ENCODE data around the gene SETBP1.

Gene SETBP1

DNA sequence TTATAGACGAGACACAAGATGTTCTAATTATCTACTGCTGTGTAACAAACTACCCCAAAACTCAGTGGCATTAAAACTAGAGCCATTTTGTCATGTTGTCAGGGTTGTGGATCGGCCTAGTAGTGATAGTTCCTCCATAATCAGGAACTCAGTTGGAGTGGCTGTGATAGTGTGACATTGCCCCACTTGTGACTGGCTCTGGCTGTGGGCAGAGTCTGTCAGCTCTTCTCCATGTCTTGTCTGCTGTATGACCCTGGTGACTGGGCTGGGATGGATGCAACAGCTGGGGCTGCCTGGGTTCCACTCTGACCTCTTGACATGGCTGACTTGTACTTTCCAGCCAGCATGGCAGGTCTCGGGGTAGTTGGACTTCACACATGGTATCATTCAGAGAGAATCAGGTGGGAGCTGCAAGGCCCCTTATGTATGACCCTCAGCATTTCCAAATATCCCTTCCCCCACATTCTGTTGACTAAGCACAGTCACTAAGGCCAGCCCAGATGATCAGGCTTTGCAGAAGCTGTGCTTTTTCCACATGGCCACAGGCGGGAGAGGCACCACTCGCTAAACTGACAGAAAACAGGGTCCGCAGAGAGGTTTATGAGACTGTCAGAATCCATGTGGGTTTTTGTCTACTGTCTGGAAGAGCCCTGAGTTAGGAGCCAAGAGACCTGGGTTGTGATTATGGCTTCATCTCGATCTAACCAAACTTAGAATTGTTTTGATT is 50.3 kb downstream of the SETBP1 start:
- no peak overlapping the region for H3K27ac ChIP-seq (ENCODE audit: insufficient read depth, low read depth, low read length, poor library complexity, severe bottlenecking)

DNA sequence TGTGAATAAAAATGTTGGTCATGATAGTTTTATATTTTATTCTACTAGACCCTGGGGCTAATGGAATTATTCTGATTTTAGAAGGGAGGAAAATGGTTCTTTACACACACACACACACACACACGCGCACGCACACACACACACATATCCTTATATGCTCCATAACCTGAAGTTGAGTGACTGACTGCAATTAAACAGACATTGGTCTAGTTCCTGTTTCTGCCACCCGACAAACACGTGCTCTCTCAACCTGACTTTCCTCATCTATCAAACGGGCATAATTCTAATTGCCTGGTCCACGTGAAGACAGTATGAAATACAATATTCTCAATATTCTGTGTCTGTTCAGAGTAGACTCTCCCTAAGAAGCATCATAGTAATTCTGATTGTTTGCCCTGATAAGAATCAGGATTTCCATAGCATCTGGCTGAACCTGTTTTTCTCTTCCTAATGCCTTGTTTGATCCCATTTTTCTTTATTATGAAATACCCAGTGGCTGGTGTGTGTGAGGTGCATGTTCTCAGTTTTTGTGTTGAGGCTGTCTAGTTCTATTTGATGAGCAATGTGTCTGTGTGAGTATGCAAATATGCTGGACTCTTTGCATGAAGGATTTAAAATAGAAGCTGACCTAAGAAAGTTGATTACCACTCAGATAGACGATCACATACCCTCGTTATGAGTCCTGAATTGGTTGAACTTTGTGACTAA is 51.0 kb downstream of the SETBP1 start:
- H3K36me3 ChIP-seq (ENCODE audit: control insufficient read depth, insufficient read depth, low read length): no peaks in the 10 kb centered on the region
- no peak overlapping the region for H3K27ac ChIP-seq (ENCODE audit: insufficient read depth, low read depth, low read length, poor library complexity, severe bottlenecking)
- H3K9me3 ChIP-seq (ENCODE audit: control insufficient read depth, low read length): no peaks in the 10 kb centered on the region
- 95 to 96% methylated on average over 9 of the region's 9 CpGs for WGBS, 2 experiments
- H3K4me1 ChIP-seq (ENCODE audit: control insufficient read depth, insufficient read depth, low read length): peaks cover 19% of the 10 kb centered on the region
- no peak overlapping the region for H3K4me3 ChIP-seq (ENCODE audit: insufficient read depth, low read depth, low read length)
- no peaks in the 10 kb centered on the region for H3K27me3 ChIP-seq (ENCODE audit: control insufficient read depth, insufficient read depth, low read length, poor library complexity, severe bottlenecking)

More for the DNA sequence above, 50.3 kb downstream of the SETBP1 start:
- WGBS, 2 experiments: 95 to 96% methylated on average over 6 to 7 of the region's 7 CpGs
- no peaks in the 10 kb centered on the region for H3K9me3 ChIP-seq (ENCODE audit: control insufficient read depth, low read length)
- H3K36me3 ChIP-seq (ENCODE audit: control insufficient read depth, insufficient read depth, low read length): no peaks in the 10 kb centered on the region
- H3K4me3 ChIP-seq (ENCODE audit: insufficient read depth, low read depth, low read length): no peak overlapping the region
- no peaks in the 10 kb centered on the region for H3K27me3 ChIP-seq (ENCODE audit: control insufficient read depth, insufficient read depth, low read length, poor library complexity, severe bottlenecking)
- H3K4me1 ChIP-seq (ENCODE audit: control insufficient read depth, insufficient read depth, low read length): peaks cover 19% of the 10 kb centered on the region

DNA sequence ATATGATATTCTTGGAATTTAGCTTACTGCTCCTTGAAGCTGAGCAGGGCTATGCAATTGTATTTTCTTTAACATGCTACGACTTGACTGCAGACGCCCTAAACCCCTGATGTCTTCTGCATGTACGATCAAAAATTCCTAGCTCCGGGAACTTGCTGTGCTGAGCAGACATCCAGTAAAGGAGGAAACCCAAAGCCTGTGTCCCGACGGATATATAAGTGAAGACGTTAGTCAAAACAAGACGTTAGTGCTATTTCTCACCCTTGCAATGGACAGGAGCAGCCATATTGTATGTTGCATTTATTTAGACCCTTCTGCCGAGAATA is 51.5 kb downstream of the SETBP1 start:
- H3K36me3 ChIP-seq (ENCODE audit: control insufficient read depth, insufficient read depth, low read length): no peaks in the 10 kb centered on the region
- H3K9me3 ChIP-seq (ENCODE audit: control insufficient read depth, low read length): no peaks in the 10 kb centered on the region
- H3K27me3 ChIP-seq (ENCODE audit: control insufficient read depth, insufficient read depth, low read length, poor library complexity, severe bottlenecking): no peaks in the 10 kb centered on the region
- WGBS, 2 experiments: 95 to 96% methylated on average over 9 of the region's 9 CpGs
- peaks cover 18% of the 10 kb centered on the region for H3K4me1 ChIP-seq (ENCODE audit: control insufficient read depth, insufficient read depth, low read length)
- no peak overlapping the region for H3K27ac ChIP-seq (ENCODE audit: insufficient read depth, low read depth, low read length, poor library complexity, severe bottlenecking)
- H3K4me3 ChIP-seq (ENCODE audit: insufficient read depth, low read depth, low read length): no peak overlapping the region

DNA sequence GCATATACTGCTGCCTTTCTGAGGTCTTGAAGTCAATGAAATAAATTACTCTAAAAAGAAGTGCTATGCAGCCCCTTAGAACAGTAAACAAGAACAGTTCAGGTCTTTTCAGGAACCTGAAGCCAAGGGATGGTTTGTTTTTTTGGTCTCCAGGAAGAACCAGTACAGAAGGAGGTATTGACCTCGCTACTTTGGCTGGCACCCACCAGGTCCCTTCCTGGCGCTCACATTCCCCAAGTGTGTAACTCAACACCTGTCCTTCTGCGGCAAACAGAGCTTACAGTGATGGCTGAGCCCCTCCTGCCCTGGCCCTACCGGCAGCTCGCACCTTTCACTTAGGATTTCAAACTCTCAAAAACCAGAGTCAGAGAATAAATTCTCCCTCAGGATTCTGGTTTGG is 51.9 kb downstream of the SETBP1 start:
- no peak overlapping the region for H3K4me3 ChIP-seq (ENCODE audit: insufficient read depth, low read depth, low read length)
- H3K27me3 ChIP-seq (ENCODE audit: control insufficient read depth, insufficient read depth, low read length, poor library complexity, severe bottlenecking): no peaks in the 10 kb centered on the region
- no peaks in the 10 kb centered on the region for H3K36me3 ChIP-seq (ENCODE audit: control insufficient read depth, insufficient read depth, low read length)
- no peak overlapping the region for H3K27ac ChIP-seq (ENCODE audit: insufficient read depth, low read depth, low read length, poor library complexity, severe bottlenecking)
- WGBS, 2 experiments: 86 to 90% methylated on average over 5 of the region's 5 CpGs
- peaks cover 14% of the 10 kb centered on the region for H3K4me1 ChIP-seq (ENCODE audit: control insufficient read depth, insufficient read depth, low read length)
- H3K9me3 ChIP-seq (ENCODE audit: control insufficient read depth, low read length): no peaks in the 10 kb centered on the region

DNA sequence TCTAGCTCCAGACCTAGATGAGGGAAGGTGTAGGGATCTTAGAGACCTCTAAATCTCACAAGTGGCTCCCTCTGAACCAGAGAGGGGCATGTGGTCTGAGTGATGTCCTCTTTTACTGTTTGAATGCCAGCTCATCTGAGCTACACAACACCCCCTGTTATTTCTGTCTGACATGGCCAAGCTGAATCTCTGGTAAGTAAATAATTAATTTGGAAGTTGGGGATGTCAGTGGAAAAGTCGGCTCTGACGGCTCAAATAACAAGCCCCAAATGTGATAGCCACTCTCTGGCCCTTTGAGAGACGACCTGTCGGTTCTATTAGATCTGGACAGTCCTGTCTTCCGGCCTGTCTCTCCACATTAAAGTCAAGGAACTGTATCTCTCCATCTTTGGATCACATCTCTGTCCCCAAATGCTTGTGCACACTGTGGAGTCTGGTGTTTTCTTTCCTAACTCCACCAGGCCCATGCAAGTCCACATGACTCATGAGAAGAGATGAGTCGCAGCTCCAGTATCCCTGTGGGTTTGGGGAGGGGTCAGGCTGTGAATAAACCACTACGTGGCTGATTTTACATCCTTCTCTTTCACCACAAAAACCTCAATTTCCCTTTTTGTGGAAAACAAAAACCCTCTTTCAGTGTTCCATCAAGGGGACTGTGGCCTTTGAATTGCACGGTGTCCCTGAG is 52.5 kb downstream of the SETBP1 start:
- H3K27ac ChIP-seq (ENCODE audit: insufficient read depth, low read depth, low read length, poor library complexity, severe bottlenecking): no peak overlapping the region
- WGBS, 2 experiments: 88 to 91% methylated on average over 8 of the region's 8 CpGs
- H3K4me1 ChIP-seq (ENCODE audit: control insufficient read depth, insufficient read depth, low read length): peaks cover 13% of the 10 kb centered on the region
- no peaks in the 10 kb centered on the region for H3K9me3 ChIP-seq (ENCODE audit: control insufficient read depth, low read length)
- H3K4me3 ChIP-seq (ENCODE audit: insufficient read depth, low read depth, low read length): no peak overlapping the region
- no peaks in the 10 kb centered on the region for H3K36me3 ChIP-seq (ENCODE audit: control insufficient read depth, insufficient read depth, low read length)
- H3K27me3 ChIP-seq (ENCODE audit: control insufficient read depth, insufficient read depth, low read length, poor library complexity, severe bottlenecking): no peaks in the 10 kb centered on the region

DNA sequence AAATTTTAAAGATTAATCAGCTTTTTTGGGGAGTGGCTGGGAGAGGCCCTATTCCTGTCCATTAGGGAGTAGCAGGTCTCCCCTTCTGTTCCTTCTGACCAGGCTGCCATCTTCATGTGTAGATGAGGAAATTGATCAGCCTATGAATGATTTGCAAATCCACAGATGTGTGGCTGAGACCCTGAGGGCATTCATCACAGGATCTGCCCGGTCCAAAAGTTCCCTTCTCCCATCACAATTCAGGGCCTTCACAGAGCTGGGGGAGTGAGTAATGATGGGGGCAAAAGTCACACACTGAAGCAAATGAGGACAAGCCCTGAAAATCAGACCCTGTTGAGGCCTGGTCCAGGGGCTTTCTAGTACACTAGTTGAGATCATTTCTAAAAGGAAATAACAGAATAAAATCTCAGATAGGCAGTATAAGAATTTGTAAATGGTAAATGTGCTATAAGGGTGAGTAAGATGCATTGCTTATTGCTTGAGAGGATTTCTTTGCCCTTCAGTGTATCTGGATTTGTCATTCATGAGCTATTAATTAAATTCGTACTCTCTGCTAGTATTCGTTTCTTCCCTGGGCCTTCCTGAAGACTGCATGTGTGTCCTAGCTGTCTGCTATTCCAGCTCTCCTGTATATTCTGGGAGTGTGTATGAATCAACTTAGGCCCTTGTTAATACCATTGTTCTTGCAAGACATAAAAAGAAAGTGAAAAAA is 53.2 kb downstream of the SETBP1 start:
- Histone ChIP-seq H3K9me3 (ENCODE audit: control insufficient read depth, low read length) (no peaks in the 10 kb centered on the region), H3K27ac (ENCODE audit: insufficient read depth, low read depth, low read length, poor library complexity, severe bottlenecking) (no peak overlapping the region), H3K36me3 (ENCODE audit: control insufficient read depth, insufficient read depth, low read length) (no peaks in the 10 kb centered on the region), H3K4me1 (ENCODE audit: control insufficient read depth, insufficient read depth, low read length) (peaks cover 13% of the 10 kb centered on the region), H3K4me3 (ENCODE audit: insufficient read depth, low read depth, low read length) (no peak overlapping the region), H3K27me3 (ENCODE audit: control insufficient read depth, insufficient read depth, low read length, poor library complexity, severe bottlenecking) (no peaks in the 10 kb centered on the region)
- WGBS, 2 experiments: 91 to 100% methylated on average over 2 to 3 of the region's 3 CpGs

DNA sequence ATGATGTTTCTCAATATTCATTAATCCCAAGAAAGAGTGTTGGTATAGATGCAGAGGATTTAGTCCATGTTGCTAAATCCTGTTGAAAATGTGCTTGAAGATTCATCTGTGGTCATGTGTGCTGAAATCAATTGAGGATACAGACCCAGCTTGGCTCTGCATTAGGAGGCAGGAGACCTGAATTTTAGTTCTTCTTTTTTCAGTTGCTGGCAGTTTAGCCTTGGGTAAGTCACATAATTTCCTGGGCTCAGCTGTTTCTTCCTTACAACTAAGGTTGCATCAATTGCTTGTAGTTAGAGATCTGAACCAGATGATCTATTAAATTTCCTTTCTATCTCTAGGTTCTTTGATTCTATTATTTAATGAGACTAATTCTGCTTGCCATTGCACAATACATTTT is 54.4 kb downstream of the SETBP1 start:
- H3K36me3 ChIP-seq (ENCODE audit: control insufficient read depth, insufficient read depth, low read length): no peaks in the 10 kb centered on the region
- no peaks in the 10 kb centered on the region for H3K9me3 ChIP-seq (ENCODE audit: control insufficient read depth, low read length)
- no peak overlapping the region for H3K4me3 ChIP-seq (ENCODE audit: insufficient read depth, low read depth, low read length)
- peaks cover 13% of the 10 kb centered on the region for H3K4me1 ChIP-seq (ENCODE audit: control insufficient read depth, insufficient read depth, low read length)
- no peak overlapping the region for H3K27ac ChIP-seq (ENCODE audit: insufficient read depth, low read depth, low read length, poor library complexity, severe bottlenecking)
- H3K27me3 ChIP-seq (ENCODE audit: control insufficient read depth, insufficient read depth, low read length, poor library complexity, severe bottlenecking): no peaks in the 10 kb centered on the region

DNA sequence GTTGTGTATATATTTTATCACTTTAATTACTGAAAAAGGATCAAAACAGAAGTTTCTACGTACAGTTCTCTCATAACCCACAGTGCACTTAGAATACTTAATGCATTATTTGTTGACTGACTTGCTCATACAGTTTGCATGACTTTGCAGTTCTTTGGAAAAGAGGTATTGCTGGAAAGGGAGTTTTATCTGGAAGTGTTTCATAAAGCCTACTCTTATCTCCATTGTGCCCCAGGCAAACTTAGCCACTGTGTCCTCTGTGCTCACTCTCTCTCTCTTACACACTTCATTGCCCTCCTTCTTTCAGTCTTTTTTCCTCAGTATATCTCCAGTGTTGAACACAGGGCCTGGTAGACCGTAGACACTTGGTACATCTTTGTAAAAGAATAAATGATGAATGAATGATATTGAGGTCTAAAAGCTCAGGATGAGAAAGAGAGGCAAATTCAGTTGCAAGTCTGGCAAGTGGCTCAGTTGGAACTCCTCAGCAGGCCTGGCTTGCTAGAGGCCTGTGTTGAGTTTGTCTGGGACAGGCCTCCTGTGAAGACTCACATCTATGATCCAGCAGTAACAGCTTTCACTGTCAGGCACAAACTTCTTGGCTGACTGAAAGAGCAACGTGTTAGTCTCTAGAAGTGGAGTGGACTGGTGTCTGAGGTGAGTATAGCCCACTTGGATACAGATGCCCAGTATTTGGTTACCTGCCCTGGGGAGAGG is 56.1 kb downstream of the SETBP1 start:
- no peak overlapping the region for H3K4me3 ChIP-seq (ENCODE audit: insufficient read depth, low read depth, low read length)
- 95 to 96% methylated on average over 2 to 3 of the region's 3 CpGs for WGBS, 2 experiments
- no peaks in the 10 kb centered on the region for H3K36me3 ChIP-seq (ENCODE audit: control insufficient read depth, insufficient read depth, low read length)
- H3K27ac ChIP-seq (ENCODE audit: insufficient read depth, low read depth, low read length, poor library complexity, severe bottlenecking): no peak overlapping the region
- H3K27me3 ChIP-seq (ENCODE audit: control insufficient read depth, insufficient read depth, low read length, poor library complexity, severe bottlenecking): no peaks in the 10 kb centered on the region
- H3K9me3 ChIP-seq (ENCODE audit: control insufficient read depth, low read length): no peaks in the 10 kb centered on the region
- H3K4me1 ChIP-seq (ENCODE audit: control insufficient read depth, insufficient read depth, low read length): peaks cover 22% of the 10 kb centered on the region

DNA sequence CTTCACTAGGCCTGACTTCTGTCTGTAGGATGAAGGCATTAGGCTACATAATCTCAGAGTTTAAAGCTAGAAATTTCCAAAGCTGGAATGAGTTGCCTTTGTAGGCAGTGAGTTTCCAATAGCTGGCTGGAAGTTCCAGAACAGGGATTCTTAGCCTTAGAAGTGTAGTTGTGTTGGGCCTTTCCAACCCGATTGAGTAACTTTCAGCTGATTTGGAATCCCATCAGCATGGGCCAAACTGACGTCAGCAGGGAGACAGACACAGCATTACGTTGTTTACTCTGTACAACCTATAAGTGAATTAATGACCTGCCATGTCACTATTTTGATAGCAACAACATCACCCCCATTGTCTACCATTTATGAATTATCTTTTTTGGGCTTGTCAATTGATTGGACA is 56.9 kb downstream of the SETBP1 start:
- Histone ChIP-seq H3K9me3 (ENCODE audit: control insufficient read depth, low read length) (no peaks in the 10 kb centered on the region), H3K4me1 (ENCODE audit: control insufficient read depth, insufficient read depth, low read length) (peaks cover 24% of the 10 kb centered on the region), H3K36me3 (ENCODE audit: control insufficient read depth, insufficient read depth, low read length) (no peaks in the 10 kb centered on the region), H3K27ac (ENCODE audit: insufficient read depth, low read depth, low read length, poor library complexity, severe bottlenecking) (no peak overlapping the region), H3K4me3 (ENCODE audit: insufficient read depth, low read depth, low read length) (no peak overlapping the region), H3K27me3 (ENCODE audit: control insufficient read depth, insufficient read depth, low read length, poor library complexity, severe bottlenecking) (no peaks in the 10 kb centered on the region)
- WGBS, 2 experiments: 94% methylated on average over 3 of the region's 3 CpGs

Data from ectodermal cell (in vitro differentiated cells).